Muscle of back (tissue), 13 donors: ENCODE results near the gene SPATA7. TPM values are rescaled to one million over a fixed set of nuclear protein-coding genes. Genes with fewer than 3 reads are reported as not detected.
"Not testable (repeated sequence)": the region's sequence is repeated elsewhere in the genome, so short reads cannot be mapped to it uniquely, and the experiment has no call there.

Experiments
- DNase-seq, 3 donors: peaks; one replicate each; pipeline versions ENCODE4 v3.0.0 to v3.0.0-alpha.2; 2013
- long read RNA-seq, 9 donors: transcript quantifications; one replicate each; lab custom pipeline, GENCODE V29; 2026
- polyA plus RNA-seq, 10 donors: library from polyadenylated mRNA; unstranded; fragments of 120-200 nt; gene quantifications; one replicate each; pipeline ENCODE4 v1.2.1, GENCODE V29; 2013; ENCODE audit not compliant: insufficient read length in 10 of 10

Gene SPATA7, protein sequence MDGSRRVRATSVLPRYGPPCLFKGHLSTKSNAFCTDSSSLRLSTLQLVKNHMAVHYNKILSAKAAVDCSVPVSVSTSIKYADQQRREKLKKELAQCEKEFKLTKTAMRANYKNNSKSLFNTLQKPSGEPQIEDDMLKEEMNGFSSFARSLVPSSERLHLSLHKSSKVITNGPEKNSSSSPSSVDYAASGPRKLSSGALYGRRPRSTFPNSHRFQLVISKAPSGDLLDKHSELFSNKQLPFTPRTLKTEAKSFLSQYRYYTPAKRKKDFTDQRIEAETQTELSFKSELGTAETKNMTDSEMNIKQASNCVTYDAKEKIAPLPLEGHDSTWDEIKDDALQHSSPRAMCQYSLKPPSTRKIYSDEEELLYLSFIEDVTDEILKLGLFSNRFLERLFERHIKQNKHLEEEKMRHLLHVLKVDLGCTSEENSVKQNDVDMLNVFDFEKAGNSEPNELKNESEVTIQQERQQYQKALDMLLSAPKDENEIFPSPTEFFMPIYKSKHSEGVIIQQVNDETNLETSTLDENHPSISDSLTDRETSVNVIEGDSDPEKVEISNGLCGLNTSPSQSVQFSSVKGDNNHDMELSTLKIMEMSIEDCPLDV
- 10 to 100 TPM in 9 of 10 donors, 1 to 10 TPM in 1; 9.9 to 16.0 (median 12.0) TPM for polyA plus RNA-seq
- long read RNA-seq, donor 1, partial matches to known transcripts, result 0 of 1 reads
- long read RNA-seq, donor 1, other reads (novel, unspliced or antisense), result 0 of 1 reads
- long read RNA-seq, donor 2, partial matches to known transcripts, result 0 of 2 reads
- long read RNA-seq, donor 2, other reads (novel, unspliced or antisense), result 0 of 2 reads
- long read RNA-seq, donor 3, result 0 reads
- long read RNA-seq, donor 4, partial matches to known transcripts, result 16 of 16 reads
- long read RNA-seq, donor 4, other reads (novel, unspliced or antisense), result 0 of 16 reads
- long read RNA-seq, donor 5, partial matches to known transcripts, result 0 of 4 reads
- long read RNA-seq, donor 5, other reads (novel, unspliced or antisense), result 0 of 4 reads
- long read RNA-seq, donor 6, partial matches to known transcripts, result 0 of 2 reads
- long read RNA-seq, donor 6, other reads (novel, unspliced or antisense), result 0 of 2 reads
- long read RNA-seq, donor 7, partial matches to known transcripts, result 9 of 11 reads
- long read RNA-seq, donor 7, other reads (novel, unspliced or antisense), result 0 of 11 reads
- long read RNA-seq, donor 8, partial matches to known transcripts, result 0 of 8 reads
- long read RNA-seq, donor 8, other reads (novel, unspliced or antisense), result 0 of 8 reads
- long read RNA-seq, donor 9, result 0 reads

GRCh38 chr14:88385212-88386101, at the start of gene SPATA7:
Gene SPATA7 (plus strand): TSS chr14:88385657. CDS start chr14:88385819, 162 bp downstream.
- DNase-seq, result peak; percentile 90 to 98 (median 96)

GRCh38 chr14:88340357-88340756, 45.1 kb upstream of the SPATA7 start:
- DNase-seq, result no peak

DNA sequence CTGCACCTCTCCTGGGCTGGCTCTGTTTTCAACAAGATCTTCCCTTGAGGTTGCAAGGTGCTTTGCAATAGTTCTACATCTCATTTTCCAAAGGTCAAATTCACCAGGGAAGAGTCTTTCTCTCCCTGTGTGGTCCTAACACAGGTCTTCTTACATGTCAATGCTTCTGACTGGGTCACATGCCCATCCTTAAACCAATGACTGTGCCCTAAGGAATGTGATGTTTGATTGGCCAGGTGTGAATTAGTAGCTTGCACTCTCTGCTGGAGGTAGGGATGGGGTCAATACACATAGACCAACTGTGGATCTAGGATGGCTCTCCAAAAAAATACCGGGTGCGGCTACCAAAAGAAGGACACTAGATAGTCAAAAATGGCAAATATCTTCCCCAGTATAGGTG, 42.5 kb upstream of the SPATA7 start:
- no peak for DNase-seq

GRCh38 chr14:88346048-88346639, 39.3 kb upstream of the SPATA7 start:
- DNase-seq, result no peak

GRCh38 chr14:88348546-88348945, 36.9 kb upstream of the SPATA7 start:
- DNase-seq, result no peak

DNA sequence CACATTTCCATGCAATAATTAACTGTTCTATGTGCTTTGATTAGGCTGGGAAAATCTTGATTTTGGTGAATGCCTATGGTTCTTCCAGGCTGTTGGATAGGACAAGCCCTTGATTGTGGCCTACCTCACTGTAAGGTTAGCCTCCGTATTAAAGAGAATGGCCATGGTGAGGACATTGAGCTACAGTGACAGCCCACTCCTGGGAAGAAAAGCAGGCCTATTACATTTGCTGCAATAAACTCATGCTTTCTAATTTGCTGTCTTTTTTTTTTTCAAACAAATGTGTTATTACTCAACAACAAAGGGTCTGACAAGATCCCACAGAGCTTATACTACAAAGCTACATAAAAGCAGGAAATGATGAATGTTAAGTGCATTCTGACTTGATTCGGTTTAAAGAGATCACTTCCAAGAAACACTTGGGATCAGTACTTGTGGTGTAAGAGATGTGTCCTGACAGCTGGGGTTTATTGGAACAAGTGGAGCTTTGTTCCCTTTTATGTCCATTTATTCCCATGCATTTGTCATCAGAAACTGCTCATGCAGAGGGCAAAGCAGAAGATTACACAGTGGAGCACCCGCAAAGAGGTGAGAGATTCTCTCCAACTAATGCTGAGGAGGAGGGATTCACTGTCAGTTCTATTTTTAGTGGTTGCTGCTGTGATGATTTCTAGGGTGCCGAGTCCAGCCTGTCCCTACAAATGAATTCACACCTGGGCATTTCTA, 33.3 kb upstream of the SPATA7 start:
- no peak for DNase-seq

- DNase-seq, result no peak
Measured at GRCh38 chr14:88352698-88353097, 32.8 kb upstream of the SPATA7 start.

- no peak for DNase-seq
Measured at GRCh38 chr14:88354358-88354757, 31.1 kb upstream of the SPATA7 start.

GRCh38 chr14:88359500-88359899, 26.0 kb upstream of the SPATA7 start:
- no peak for DNase-seq

DNA sequence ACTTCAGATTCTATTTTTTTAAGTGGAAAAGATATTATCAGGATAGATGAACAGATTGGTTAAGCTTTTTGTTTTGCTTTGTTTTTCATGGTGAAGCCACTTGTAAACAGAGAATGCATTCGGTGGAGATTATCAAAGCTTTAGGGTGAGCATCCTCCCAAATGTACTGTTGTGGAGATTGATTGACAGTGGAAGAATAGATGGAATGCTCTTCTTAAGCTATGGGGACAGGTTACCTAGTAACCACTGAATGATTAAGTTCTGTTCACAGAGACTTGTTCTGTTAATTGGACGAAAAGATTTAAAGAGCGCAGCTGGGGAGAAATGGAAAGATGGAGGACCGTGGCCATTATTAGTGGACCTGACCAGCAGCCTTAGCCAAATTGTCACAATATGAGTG, 21.8 kb upstream of the SPATA7 start:
- DNase-seq, result no peak

GRCh38 chr14:88364710-88365413, 20.6 kb upstream of the SPATA7 start:
- DNase-seq, result no peak

DNA sequence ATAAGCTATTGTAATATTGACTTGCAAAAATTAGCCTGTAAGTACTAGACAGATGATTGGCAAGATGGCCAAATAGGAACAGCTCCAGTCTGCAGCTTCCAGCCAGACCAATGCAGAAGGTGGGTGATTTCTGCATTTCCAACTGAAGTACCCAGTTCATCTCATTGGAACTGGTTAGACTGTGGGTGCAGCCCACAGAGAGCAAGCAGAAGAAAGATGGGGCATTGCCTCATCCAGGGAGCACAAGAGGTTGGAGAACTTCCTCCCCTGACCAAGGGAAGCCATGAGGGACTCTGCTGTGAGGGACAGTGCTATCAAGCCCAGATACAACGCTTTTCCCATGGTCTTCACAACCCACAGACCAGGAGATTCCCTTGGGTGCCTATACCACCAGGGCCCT, 16.0 kb upstream of the SPATA7 start:
- no peak for DNase-seq

DNA sequence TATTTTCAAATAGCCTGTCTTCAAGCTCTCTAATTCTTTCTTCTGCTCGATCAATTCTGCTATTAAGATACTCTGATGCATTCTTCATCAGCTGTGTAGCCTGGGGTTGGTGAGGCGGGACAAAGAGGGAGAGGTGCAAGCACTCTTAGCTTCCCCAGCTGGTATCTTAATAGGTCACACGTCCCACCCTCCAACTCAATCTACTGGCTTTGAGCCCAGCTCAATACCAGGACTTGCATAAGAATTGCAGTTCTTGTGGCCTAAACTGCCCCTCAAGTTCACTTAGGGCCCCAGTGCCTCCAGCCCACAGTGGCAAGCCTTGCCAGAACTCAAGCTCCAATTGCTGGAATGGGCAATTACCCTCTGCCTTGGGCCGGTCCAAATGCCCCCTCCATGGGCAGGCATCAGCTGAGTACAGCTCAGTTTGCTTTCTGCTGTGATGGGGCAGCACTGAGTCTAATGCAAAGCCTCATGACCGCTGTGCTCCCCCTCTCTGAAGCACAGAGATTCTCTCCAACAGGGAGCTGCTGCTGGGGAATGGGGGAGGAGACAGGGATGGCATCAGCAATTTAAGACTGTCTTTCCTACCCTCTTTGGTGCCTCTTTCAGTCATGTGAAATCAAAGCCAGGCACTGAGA, 5.6 kb upstream of the SPATA7 start:
- DNase-seq, result no peak

DNA sequence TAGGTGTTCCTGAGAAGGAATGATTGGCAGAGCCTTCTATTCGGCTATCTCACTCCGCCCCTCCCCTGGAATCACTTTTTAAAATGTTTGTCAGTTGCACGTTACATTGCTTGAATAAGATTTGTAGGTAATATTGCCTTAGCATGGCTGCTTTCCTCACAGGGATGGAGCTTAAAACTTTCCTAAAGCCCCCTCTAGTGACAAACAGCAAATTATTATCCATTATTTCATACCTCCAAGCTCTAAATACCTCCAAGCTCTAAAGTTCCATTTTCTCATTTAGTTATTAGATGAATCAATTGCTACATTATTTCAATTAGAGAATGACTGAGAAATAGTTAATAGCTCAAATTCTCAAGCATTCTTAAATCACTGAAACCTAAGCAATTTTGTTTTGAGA, 5.1 kb upstream of the SPATA7 start:
- DNase-seq, result peak in 2 of 3 donors; percentile 8 to 22

GRCh38 chr14:88381634-88382033, 3.8 kb upstream of the SPATA7 start:
- not testable (repeated sequence) for DNase-seq

DNA sequence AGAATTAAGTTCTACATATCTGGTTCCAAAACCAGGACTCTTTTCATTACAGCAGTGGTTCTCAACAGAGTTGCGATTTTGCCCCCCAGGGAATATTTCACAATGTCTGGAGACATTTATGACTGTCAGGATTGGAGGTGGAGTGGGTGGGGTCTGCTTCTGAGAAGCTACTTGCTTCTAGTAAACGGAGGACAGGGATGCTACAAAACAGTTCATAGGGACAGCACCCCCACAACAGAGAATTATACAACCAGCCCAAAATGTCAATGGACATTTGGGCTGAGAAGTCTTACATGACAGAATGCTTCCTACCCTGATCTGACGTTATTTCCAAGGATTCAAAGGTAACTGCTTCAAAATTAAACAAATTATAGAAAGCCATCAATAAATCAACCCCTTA, 739 bp upstream of the SPATA7 start:
- peak in 1 of 3 donors; percentile 8 for DNase-seq

DNA sequence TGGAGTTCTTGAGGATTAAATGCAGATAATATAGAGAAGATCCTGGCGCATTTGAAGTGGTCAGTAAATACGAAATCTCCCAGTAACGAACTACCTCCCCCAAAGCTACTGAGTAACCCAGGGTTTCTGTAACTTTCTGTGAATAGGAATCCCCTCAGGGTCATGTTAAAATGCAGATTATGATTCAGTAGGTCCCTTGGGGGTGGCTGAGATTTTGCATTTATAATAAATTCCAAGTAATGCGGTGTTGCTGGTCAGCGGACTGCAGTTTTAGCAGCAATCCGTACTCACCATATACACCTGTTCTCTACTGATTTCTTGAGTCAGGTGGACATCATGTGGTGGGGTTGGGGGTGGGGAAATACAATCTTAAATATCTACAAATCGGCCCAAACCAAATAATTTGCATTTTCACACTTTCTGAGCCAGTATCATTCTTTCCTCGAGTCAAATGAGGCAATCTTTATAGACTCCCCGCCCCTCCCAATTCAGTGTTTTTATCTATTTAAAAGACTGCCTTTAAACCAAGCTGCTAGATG, 868 bp downstream of the SPATA7 start:
- no peak for DNase-seq

- DNase-seq, result no peak
Measured at GRCh38 chr14:88388741-88389282, 3.4 kb downstream of the SPATA7 start.
